HG02623 (cell line): ENCODE results near the gene RGS6.

Experiments
- ATAC-seq: cut with Tn5 transposase; IDR thresholded peaks from one replicate; pipeline ENCODE4 v1.9.1; 2021; ENCODE audit warnings: moderate library complexity; ENCODE audit not compliant: unreplicated experiment

The RGS6 gene

GRCh38 chr14:72237722-72238666, 305.8 kb downstream of the RGS6 start:
- no peak for ATAC-seq

DNA sequence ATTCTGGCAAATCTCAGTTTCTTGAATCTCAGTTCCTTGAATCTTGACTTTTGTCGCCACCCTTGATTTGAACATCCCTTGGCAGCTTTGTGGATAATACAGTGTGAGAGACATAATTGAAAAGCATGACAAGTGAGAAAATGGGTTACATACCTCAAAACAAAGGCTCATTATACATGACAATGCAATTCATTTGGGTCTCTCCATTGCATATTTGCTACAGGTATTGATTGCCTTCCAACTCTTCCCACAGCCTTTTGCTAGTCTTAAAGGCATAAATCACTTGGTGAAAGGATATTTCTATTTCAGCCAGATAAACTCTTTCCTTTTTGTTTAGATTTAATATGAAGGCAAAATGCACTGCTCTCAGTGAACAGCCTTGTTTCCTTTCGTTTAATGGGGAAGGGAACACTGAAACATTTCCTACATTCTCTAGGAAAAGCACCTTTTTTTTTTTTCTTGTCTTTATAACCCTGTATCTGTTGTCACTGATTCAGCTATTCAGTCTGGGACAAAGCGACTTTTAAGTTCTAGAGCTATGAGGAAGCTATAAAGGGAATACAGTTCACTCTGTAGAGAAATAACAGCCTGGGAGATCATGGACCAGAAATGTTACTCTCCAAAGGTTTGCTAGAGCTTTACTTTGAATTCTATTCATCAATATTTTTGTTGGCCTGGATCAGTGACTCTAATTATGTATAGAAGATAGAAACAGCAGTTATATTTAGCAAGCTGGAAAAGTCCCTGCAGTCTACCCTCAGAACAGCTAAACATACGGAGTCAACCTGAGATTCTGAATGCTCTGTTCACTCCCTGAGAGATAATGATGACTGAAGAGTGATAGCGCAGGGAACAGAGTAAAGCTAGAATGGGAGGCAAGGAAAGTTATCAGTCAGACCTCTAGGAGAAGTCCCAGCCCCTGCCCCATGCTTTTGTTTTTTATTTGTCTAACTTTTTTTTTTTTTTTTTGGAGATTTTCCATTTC, 311.4 kb downstream of the RGS6 start:
- no peak for ATAC-seq

GRCh38 chr14:72247896-72248465, 315.8 kb downstream of the RGS6 start:
- ATAC-seq = no peak

DNA sequence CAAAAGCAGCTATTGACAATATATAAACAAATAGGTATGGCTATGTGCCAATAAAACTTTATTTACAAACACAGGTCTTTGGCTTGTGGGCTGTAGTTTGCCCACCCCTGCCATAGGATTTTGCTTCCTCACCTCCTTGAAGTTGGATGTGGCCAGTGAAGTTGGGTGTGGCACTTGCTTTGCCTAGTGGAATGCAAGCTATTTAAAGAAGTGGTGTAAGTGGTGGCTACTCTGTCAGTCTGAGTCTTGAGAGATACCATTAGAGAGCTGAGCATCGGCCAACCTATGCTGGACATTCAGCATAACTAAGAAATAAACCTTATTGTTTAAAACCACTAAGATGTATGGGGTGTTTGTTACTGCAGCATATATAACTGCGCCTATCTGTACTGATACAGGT, 321.3 kb downstream of the RGS6 start:
- ATAC-seq = no peak

DNA sequence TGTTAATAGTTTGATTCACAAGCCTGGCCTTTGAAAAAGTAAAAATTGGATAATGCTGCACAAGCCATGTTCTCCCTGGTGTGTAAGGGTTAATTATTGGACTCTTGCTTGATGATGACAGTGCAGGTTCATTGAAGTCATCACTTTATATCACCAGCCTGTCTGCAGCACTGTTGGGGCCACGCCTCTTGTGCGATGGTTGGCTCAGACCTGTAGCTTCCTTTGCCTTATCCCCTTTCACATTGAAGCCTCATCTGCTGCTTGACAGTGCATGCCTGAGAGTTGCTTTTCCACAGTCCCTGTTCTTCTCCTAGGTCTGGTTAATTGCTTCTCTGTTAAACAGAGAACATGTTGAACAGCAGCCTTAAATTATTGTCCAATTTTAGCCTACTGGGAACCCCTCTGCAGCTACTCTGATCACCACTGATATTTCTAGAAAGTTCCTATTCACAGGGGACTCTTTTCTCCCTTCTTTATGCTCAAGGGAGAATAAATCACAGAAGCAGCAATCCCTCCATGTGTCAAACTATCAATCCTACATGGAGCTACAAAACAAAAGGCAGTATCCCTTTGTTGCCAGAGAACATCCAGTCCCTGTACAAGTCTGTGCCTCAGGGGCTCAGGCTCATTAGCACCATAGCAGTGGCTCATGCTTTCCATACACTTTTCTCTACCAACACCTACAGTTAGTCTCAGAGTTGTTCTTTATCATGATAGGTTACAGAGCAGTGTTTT, 322.1 kb downstream of the RGS6 start:
- no peak for ATAC-seq

GRCh38 chr14:72254937-72255472, 322.8 kb downstream of the RGS6 start:
- ATAC-seq = no peak

GRCh38 chr14:72256055-72256454, 323.8 kb downstream of the RGS6 start:
- no peak for ATAC-seq

DNA sequence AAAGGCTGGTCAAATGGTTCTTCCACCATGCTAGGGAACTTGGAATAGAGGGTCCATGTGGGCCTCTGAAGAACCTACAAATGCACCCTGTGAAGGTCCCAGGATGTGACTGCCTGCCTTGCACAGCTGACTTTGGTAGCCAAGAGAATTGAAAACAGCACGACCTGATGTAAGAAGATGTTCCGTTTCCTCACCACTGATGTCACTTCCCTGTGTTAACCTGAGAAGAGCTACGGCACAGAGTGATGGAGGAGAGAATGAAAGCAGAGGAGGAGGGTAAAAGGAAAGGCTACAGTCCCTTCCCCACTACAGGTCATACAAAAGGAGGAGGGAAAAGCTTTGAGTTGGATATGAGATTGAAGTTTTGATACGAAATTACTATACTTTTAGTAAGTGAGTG, 328.8 kb downstream of the RGS6 start:
- no peak for ATAC-seq

GRCh38 chr14:72262771-72263170, 330.5 kb downstream of the RGS6 start:
- ATAC-seq = no peak

- ATAC-seq = no peak
Measured at GRCh38 chr14:72264716-72265115, 332.5 kb downstream of the RGS6 start.

GRCh38 chr14:72270147-72270727, 338.0 kb downstream of the RGS6 start:
- no peak for ATAC-seq

DNA sequence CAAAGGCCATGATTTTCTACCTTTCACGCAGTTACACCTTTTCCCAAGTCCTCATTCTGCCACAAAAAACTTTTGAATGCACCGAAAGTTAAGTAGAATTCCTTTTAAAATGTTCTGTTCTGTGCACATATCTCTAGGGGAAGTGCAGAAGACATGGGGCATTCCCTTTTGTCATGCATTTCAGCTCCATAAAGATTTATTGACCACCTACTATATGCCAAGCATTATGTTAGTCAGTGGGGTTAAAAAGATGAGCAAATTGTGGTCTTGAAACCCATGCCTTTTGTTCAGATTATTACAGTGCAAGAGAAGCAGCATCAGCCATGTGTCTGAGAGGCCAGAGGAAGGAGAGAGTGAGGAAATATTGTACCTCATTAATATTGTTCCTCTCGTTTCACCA, 338.5 kb downstream of the RGS6 start:
- no peak for ATAC-seq

DNA sequence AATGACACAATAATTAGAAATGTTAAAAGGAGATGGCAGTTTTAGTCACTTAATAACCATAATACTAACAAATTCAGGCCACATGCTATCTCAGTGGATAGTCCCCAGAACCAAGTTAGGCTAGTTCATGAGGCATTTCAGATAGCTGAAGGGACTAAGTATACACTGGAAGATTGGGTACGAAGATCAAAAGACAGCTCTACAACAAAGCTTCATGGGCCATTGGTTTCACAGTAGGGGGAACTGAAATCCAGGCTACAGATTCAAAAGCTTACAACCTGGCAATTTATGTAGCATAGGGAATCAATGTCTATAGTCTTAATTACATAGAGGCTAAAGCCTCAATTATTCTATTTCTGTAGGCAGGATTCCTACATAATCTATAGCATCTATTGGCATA, 343.0 kb downstream of the RGS6 start:
- no peak for ATAC-seq

DNA sequence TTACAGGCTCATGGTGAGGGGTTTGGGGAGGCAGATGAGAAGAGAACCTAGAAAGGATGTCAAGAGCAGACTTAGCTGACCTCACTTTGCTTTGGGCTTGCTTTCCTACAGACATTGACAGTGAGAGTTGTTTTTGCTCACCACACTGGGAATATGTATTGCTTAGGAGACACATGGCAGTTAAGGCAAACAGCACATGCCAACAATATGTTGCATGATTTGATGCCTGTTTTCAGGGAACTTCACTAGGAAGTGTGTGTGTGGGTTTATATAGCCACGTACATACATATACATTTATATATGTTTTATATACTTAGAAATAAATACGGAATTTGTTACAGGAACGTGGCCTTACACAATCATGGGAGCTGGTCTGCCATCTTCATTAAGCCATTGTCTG, 346.1 kb downstream of the RGS6 start:
- ATAC-seq = no peak

DNA sequence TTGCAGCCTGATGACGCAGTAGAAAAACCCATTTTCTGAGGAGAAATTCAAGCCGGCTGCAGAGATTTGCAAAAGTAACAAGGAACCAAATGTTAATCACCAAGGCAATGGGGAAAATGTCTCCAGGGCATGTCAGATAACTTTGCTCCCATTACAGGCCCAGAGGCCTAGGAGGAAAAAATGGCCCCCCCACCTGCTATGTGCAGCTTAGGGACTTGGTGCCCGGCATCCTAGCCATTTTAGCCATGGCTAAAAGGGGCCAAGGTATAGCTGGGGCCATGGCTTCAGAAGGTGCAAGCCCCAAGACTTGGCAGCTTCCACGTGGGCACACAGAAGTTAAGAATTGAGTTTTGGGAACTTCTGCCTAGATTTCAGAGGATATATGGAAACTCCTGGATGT, 351.9 kb downstream of the RGS6 start:
- no peak for ATAC-seq

DNA sequence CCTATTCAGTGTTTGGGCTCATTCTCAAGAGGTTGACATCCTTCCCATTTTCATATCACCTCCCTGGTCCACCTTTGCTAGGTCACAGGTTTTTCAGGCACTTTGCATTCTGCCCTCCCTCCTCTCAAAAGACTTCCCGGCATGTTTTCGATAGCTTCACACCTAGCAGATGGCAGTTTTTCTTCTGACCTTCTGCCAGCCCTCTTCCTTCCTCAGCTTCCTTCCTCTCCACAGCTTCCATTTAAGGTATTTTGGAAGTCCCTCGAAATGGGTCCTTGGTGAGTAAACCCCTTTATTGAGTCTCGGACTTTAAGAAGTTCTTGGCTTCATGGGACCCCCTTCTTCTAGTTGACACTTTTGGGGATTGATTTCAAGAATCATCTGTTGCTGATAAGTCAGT, 358.0 kb downstream of the RGS6 start:
- no peak for ATAC-seq

DNA sequence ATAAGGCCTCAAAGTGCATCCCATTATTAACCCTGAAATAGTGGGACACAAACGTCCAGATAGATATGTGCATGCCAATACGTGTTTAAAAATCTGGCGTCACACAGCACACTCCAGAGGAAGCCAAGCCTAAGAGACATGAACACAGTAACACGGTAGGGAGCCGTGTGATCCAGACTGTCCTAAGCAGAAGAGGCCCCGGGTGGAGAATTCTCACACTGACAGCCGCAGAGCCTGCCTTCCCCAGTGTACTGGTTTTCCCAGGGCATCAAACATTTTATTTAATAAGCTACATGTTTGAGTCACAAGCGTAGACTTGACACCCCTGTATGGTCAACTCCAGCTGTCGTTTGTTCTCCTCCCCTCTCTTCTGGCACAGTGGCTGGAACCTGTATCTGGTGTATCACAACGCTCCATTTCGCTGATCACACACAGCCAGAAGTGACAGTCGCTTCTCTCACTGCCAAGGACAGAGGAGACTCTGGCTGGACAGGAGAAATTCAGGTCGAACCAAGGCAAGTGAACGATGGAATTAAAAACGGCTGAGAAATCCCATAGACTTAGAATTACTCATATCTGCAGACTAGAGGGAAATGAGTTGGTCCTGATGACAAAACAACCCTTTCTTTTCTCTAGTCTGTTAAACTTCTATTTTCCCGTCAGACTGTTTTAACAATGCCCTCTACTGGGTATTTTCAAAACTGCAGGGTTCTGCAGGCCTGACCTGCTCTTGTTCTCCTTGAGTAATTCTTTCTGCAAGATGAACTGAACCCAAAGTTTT, 359.9 kb downstream of the RGS6 start:
- no peak for ATAC-seq

GRCh38 chr14:72292689-72293024, 360.4 kb downstream of the RGS6 start:
- ATAC-seq = no peak

- ATAC-seq = no peak
Measured at GRCh38 chr14:72301352-72301751, 369.1 kb downstream of the RGS6 start.
